GM23338 (cell line): ENCODE measurements around the gene SIRT6. TPM values are rescaled to one million over a fixed set of nuclear protein-coding genes. Genes with fewer than 3 reads are reported as not detected.

ENCODE experiments used
- ATAC-seq: fragments of 200-7000 bp; cut with Tn5 transposase; 3 replicates; pipeline ENCODE4 v1.9.1; 2020
- DNase-seq: peaks from one replicate; pipeline ENCODE4 v3.0.0-alpha.2; 2015; ENCODE audit warnings: low spot score
- H2AFZ ChIP-seq: fragments of 200-600 bp; sonication (generic); 2 replicates; pipeline ENCODE4 v1.8.0; 2016; ENCODE audit warnings: antibody characterized with exemption, mild to moderate bottlenecking, moderate library complexity
- H3F3A ChIP-seq: fragments of 200-600 bp; sonication (generic); replicated peaks from 2 replicates; pipeline ENCODE4 v1.8.0; 2017; ENCODE audit warnings: antibody characterized with exemption, mixed run types, low read depth
- H3K27ac ChIP-seq: fragments of 200-600 bp; sonication (generic); 2 replicates; pipeline ENCODE4 v1.6.1; 2016; ENCODE audit warnings: low read depth
- H3K27me3 ChIP-seq: fragments of 200-600 bp; sonication (generic); 2 replicates; pipeline ENCODE4 v1.8.0; 2016; ENCODE audit warnings: mild to moderate bottlenecking, mixed run types, moderate library complexity; ENCODE audit not compliant: insufficient read depth
- H3K36me3 ChIP-seq: fragments of 200-600 bp; sonication (generic); 2 replicates; pipeline ENCODE4 v1.8.0; 2016; ENCODE audit warnings: mild to moderate bottlenecking; ENCODE audit not compliant: insufficient read depth
- H3K4me1 ChIP-seq: fragments of 200-600 bp; sonication (generic); 2 replicates; pipeline ENCODE4 v1.8.0; 2016; ENCODE audit warnings: mild to moderate bottlenecking, moderate library complexity; ENCODE audit not compliant: insufficient read depth
- H3K4me2 ChIP-seq: fragments of 200-600 bp; sonication (generic); 2 replicates; pipeline ENCODE4 v1.7.1; 2017; ENCODE audit warnings: mixed run types
- H3K4me3 ChIP-seq: fragments of 200-600 bp; sonication (generic); 2 replicates; pipeline ENCODE4 v1.6.1; 2016; ENCODE audit warnings: mixed run types
- H3K79me2 ChIP-seq: fragments of 200-600 bp; sonication (generic); replicated peaks from 2 replicates; pipeline ENCODE4 v1.8.0; 2017; ENCODE audit warnings: mild to moderate bottlenecking; ENCODE audit not compliant: insufficient read depth
- H3K9me2 ChIP-seq: fragments of 200-600 bp; sonication (generic); 2 replicates; pipeline ENCODE4 v1.8.0; 2017; ENCODE audit not compliant: insufficient read depth
- H4K20me1 ChIP-seq: fragments of 200-600 bp; sonication (generic); replicated peaks from 2 replicates; pipeline ENCODE4 v1.8.0; 2017; ENCODE audit warnings: mild to moderate bottlenecking; ENCODE audit not compliant: insufficient read depth
- H3K27ac Mint-ChIP-seq: 2 replicates; pipeline ENCODE4 v1.8.0; 2020; ENCODE audit warnings: inconsistent platforms, mild to moderate bottlenecking, moderate library complexity, mixed read lengths
- H3K27me3 Mint-ChIP-seq: 3 replicates; pipeline ENCODE4 v1.8.0; 2022; ENCODE audit warnings: low read depth, mild to moderate bottlenecking, moderate library complexity, mixed read lengths, inconsistent platforms; ENCODE audit not compliant: insufficient read depth, poor library complexity
- H3K36me3 Mint-ChIP-seq: 3 replicates; pipeline ENCODE4 v1.8.0; 2021; ENCODE audit warnings: low read depth, mild to moderate bottlenecking, inconsistent platforms, moderate library complexity, mixed read lengths
- H3K4me1 Mint-ChIP-seq: 3 replicates; pipeline ENCODE4 v1.8.0; 2020; ENCODE audit warnings: mild to moderate bottlenecking, inconsistent platforms, mixed read lengths
- H3K4me3 Mint-ChIP-seq: 3 replicates; pipeline ENCODE4 v1.8.0; 2021; ENCODE audit warnings: moderate library complexity, mild to moderate bottlenecking, inconsistent platforms, mixed read lengths
- H3K9me3 Mint-ChIP-seq: 3 replicates; pipeline ENCODE4 v1.8.0; 2020; ENCODE audit warnings: moderate library complexity, mild to moderate bottlenecking, inconsistent platforms, mixed read lengths
- CREB1 ChIP-seq: fragments of 250-450 bp; sonication (Bioruptor Pico); IDR thresholded peaks from 2 replicates; pipeline ENCODE4 v1.5.0; 2020; ENCODE audit warnings: low read depth, mild to moderate bottlenecking, moderate library complexity
- EZH2 ChIP-seq: fragments of 200-600 bp; sonication (generic); IDR thresholded peaks from one replicate; pipeline ENCODE4 v1.8.0; 2017; ENCODE audit warnings: antibody characterized with exemption, mild to moderate bottlenecking, low read depth; ENCODE audit not compliant: unreplicated experiment
- EZH2phosphoT487 ChIP-seq: fragments of 200-600 bp; sonication (generic); IDR thresholded peaks from one replicate; pipeline ENCODE4 v1.8.1; 2018; ENCODE audit warnings: antibody characterized with exemption; ENCODE audit not compliant: unreplicated experiment
- JUNB ChIP-seq: IDR thresholded peaks from one replicate; pipeline ENCODE4 v1.6.1; 2016; ENCODE audit warnings: antibody characterized with exemption; ENCODE audit not compliant: unreplicated experiment
- NANOG ChIP-seq: IDR thresholded peaks from 2 replicates; pipeline ENCODE4 v1.6.1; 2016; ENCODE audit warnings: antibody characterized with exemption, borderline replicate concordance
- POLR2AphosphoS5 ChIP-seq: IDR thresholded peaks from 2 replicates; pipeline ENCODE4 v1.6.1; 2016; ENCODE audit warnings: antibody characterized with exemption, low read depth
- STAT1 ChIP-seq: IDR thresholded peaks from one replicate; pipeline ENCODE4 v1.6.1; 2016; ENCODE audit warnings: antibody characterized with exemption; ENCODE audit not compliant: unreplicated experiment
- ZNF114 ChIP-seq: fragments of 250-450 bp; sonication (Bioruptor Pico); IDR thresholded peaks from 2 replicates; pipeline ENCODE4 v1.5.0; 2020; ENCODE audit warnings: mild to moderate bottlenecking, moderate library complexity
- ZNF331 ChIP-seq: fragments of 250-450 bp; sonication (Bioruptor Pico); IDR thresholded peaks from 2 replicates; pipeline ENCODE4 v1.5.0; 2020; ENCODE audit warnings: low read depth, mild to moderate bottlenecking, moderate library complexity
- polyA plus RNA-seq: library from polyadenylated mRNA; unstranded; fragments of >200 nt; fragmentation: Nextera tagmentation; extraction: Ambion mirVana; gene quantifications from 2 replicates; pipeline ENCODE4 v1.2.1, GENCODE V29; 2016
- total RNA-seq: library from RNA; depleted of rRNA; stranded (reverse); fragments of >200 nt; shearing (Covaris generic); gene quantifications from 2 replicates; pipeline ENCODE4 v1.2.3, GENCODE V29; 2014
- TF ChIP-seq, protein P1 (sequence below): IDR thresholded peaks from 2 replicates; pipeline ENCODE4 v1.6.1; 2016; ENCODE audit warnings: antibody characterized with exemption
- TF ChIP-seq, protein P2 (sequence below), 2 experiments: fragments of 200-600 bp in 1 of 2; sonication (generic) in 1 of 2; conservative IDR thresholded peaks; 2 replicates each; pipeline versions ENCODE4 v1.5.1 to v1.6.1; 2016 to 2017; ENCODE audit warnings: antibody characterized with exemption in 2 of 2, low read depth in 2 of 2, mild to moderate bottlenecking in 2 of 2, moderate library complexity in 1 of 2
- TF ChIP-seq, protein P3 (sequence below): IDR thresholded peaks from one replicate; pipeline ENCODE4 v1.6.1; 2018; ENCODE audit warnings: antibody characterized with exemption; ENCODE audit not compliant: unreplicated experiment
- TF ChIP-seq, protein P4 (sequence below): fragments of 250-450 bp; sonication (Bioruptor Pico); IDR thresholded peaks from 2 replicates; pipeline ENCODE4 v1.5.0; 2020; ENCODE audit warnings: mild to moderate bottlenecking, moderate library complexity

The SIRT6 gene
- total and polyA plus RNA-seq, 2 experiments from 2014 or later: 18.9 to 26.7 TPM

DNA sequence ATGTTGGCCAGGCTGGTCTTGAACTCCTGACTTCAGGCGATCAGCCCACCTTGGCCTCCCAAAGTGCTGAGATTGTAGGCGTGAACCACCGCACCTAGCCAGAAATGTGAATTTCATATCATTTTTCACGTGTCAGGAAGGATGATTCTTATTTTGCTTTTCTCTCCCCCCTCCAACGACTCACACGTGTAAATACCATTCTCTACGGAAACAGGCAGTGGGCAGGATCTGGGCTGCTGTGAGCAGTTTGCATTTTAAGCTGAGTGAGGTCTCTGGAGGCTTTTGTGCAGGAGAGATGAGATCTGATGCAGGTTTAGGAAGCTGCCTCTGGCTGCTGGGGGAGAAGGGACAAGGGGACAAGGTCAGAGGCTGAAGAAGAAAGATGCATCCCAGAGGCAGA is 12.0 kb upstream of the SIRT6 start:
- no peak for ATAC-seq
- peaks cover 6% of the 10 kb centered on the region; the same call in 1 of the 2 replicates for H3K27me3 ChIP-seq
- H3K4me1 Mint-ChIP-seq: peaks cover 23% of the 10 kb centered on the region
- no peak for TF ChIP-seq EZH2phosphoT487
- TF ChIP-seq, protein P1, sequence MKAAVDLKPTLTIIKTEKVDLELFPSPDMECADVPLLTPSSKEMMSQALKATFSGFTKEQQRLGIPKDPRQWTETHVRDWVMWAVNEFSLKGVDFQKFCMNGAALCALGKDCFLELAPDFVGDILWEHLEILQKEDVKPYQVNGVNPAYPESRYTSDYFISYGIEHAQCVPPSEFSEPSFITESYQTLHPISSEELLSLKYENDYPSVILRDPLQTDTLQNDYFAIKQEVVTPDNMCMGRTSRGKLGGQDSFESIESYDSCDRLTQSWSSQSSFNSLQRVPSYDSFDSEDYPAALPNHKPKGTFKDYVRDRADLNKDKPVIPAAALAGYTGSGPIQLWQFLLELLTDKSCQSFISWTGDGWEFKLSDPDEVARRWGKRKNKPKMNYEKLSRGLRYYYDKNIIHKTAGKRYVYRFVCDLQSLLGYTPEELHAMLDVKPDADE: no peak
- no peak for TF ChIP-seq JUNB
- TF ChIP-seq POLR2AphosphoS5: no peak
- TF ChIP-seq STAT1: no peak
- TF ChIP-seq ZNF331 (CRISPR knock-in tag): no peak
- TF ChIP-seq, protein P2, sequence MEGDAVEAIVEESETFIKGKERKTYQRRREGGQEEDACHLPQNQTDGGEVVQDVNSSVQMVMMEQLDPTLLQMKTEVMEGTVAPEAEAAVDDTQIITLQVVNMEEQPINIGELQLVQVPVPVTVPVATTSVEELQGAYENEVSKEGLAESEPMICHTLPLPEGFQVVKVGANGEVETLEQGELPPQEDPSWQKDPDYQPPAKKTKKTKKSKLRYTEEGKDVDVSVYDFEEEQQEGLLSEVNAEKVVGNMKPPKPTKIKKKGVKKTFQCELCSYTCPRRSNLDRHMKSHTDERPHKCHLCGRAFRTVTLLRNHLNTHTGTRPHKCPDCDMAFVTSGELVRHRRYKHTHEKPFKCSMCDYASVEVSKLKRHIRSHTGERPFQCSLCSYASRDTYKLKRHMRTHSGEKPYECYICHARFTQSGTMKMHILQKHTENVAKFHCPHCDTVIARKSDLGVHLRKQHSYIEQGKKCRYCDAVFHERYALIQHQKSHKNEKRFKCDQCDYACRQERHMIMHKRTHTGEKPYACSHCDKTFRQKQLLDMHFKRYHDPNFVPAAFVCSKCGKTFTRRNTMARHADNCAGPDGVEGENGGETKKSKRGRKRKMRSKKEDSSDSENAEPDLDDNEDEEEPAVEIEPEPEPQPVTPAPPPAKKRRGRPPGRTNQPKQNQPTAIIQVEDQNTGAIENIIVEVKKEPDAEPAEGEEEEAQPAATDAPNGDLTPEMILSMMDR (conservative IDR thresholded peaks at IDR 0.05; ENCODE audit: low read depth in 2 of 2): no peak
- TF ChIP-seq, protein P3, sequence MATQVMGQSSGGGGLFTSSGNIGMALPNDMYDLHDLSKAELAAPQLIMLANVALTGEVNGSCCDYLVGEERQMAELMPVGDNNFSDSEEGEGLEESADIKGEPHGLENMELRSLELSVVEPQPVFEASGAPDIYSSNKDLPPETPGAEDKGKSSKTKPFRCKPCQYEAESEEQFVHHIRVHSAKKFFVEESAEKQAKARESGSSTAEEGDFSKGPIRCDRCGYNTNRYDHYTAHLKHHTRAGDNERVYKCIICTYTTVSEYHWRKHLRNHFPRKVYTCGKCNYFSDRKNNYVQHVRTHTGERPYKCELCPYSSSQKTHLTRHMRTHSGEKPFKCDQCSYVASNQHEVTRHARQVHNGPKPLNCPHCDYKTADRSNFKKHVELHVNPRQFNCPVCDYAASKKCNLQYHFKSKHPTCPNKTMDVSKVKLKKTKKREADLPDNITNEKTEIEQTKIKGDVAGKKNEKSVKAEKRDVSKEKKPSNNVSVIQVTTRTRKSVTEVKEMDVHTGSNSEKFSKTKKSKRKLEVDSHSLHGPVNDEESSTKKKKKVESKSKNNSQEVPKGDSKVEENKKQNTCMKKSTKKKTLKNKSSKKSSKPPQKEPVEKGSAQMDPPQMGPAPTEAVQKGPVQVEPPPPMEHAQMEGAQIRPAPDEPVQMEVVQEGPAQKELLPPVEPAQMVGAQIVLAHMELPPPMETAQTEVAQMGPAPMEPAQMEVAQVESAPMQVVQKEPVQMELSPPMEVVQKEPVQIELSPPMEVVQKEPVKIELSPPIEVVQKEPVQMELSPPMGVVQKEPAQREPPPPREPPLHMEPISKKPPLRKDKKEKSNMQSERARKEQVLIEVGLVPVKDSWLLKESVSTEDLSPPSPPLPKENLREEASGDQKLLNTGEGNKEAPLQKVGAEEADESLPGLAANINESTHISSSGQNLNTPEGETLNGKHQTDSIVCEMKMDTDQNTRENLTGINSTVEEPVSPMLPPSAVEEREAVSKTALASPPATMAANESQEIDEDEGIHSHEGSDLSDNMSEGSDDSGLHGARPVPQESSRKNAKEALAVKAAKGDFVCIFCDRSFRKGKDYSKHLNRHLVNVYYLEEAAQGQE: no peak
- TF ChIP-seq EZH2: no peak
- no peak for TF ChIP-seq ZNF114 (CRISPR knock-in tag)
- TF ChIP-seq NANOG: no peak
- TF ChIP-seq, protein P4, sequence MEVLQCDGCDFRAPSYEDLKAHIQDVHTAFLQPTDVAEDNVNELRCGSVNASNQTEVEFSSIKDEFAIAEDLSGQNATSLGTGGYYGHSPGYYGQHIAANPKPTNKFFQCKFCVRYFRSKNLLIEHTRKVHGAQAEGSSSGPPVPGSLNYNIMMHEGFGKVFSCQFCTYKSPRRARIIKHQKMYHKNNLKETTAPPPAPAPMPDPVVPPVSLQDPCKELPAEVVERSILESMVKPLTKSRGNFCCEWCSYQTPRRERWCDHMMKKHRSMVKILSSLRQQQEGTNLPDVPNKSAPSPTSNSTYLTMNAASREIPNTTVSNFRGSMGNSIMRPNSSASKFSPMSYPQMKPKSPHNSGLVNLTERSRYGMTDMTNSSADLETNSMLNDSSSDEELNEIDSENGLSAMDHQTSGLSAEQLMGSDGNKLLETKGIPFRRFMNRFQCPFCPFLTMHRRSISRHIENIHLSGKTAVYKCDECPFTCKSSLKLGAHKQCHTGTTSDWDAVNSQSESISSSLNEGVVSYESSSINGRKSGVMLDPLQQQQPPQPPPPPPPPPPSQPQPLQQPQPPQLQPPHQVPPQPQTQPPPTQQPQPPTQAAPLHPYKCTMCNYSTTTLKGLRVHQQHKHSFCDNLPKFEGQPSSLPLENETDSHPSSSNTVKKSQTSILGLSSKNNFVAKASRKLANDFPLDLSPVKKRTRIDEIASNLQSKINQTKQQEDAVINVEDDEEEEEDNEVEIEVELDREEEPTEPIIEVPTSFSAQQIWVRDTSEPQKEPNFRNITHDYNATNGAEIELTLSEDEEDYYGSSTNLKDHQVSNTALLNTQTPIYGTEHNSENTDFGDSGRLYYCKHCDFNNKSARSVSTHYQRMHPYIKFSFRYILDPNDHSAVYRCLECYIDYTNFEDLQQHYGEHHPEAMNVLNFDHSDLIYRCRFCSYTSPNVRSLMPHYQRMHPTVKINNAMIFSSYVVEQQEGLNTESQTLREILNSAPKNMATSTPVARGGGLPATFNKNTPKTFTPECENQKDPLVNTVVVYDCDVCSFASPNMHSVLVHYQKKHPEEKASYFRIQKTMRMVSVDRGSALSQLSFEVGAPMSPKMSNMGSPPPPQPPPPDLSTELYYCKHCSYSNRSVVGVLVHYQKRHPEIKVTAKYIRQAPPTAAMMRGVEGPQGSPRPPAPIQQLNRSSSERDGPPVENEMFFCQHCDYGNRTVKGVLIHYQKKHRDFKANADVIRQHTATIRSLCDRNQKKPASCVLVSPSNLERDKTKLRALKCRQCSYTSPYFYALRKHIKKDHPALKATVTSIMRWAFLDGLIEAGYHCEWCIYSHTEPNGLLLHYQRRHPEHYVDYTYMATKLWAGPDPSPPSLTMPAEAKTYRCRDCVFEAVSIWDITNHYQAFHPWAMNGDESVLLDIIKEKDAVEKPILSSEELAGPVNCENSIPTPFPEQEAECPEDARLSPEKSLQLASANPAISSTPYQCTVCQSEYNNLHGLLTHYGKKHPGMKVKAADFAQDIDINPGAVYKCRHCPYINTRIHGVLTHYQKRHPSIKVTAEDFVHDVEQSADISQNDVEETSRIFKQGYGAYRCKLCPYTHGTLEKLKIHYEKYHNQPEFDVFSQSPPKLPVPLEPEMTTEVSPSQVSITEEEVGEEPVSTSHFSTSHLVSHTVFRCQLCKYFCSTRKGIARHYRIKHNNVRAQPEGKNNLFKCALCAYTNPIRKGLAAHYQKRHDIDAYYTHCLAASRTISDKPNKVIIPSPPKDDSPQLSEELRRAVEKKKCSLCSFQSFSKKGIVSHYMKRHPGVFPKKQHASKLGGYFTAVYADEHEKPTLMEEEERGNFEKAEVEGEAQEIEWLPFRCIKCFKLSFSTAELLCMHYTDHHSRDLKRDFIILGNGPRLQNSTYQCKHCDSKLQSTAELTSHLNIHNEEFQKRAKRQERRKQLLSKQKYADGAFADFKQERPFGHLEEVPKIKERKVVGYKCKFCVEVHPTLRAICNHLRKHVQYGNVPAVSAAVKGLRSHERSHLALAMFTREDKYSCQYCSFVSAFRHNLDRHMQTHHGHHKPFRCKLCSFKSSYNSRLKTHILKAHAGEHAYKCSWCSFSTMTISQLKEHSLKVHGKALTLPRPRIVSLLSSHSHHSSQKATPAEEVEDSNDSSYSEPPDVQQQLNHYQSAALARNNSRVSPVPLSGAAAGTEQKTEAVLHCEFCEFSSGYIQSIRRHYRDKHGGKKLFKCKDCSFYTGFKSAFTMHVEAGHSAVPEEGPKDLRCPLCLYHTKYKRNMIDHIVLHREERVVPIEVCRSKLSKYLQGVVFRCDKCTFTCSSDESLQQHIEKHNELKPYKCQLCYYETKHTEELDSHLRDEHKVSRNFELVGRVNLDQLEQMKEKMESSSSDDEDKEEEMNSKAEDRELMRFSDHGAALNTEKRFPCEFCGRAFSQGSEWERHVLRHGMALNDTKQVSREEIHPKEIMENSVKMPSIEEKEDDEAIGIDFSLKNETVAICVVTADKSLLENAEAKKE (CRISPR knock-in tag): no peak
- no peak for TF ChIP-seq CREB1
- H3K9me3 Mint-ChIP-seq: peaks cover 11% of the 10 kb centered on the region
- H4K20me1 ChIP-seq: no peaks in the 10 kb centered on the region
- peaks cover 14% of the 10 kb centered on the region for H3F3A ChIP-seq
- H3K27ac ChIP-seq: no peak overlapping the region
- H3K27me3 Mint-ChIP-seq: peaks cover 21% of the 10 kb centered on the region
- H3K36me3 Mint-ChIP-seq: peaks cover 8% of the 10 kb centered on the region; the same call in 1 of the 3 replicates
- H3K4me2 ChIP-seq: no peak overlapping the region
- no peaks in the 10 kb centered on the region for H3K36me3 ChIP-seq
- H3K9me2 ChIP-seq: peaks cover 5% of the 10 kb centered on the region
- no peak overlapping the region; the same call in 1 of the 2 replicates for H2AFZ ChIP-seq
- peaks cover 3% of the 10 kb centered on the region; the same call in 1 of the 2 replicates for H3K4me1 ChIP-seq
- 0 out of 2 replicates have a peak overlapping the region, but pooled peaks have one; percentile 13 for H3K27ac Mint-ChIP-seq
- no peak overlapping the region for H3K4me3 Mint-ChIP-seq
- H3K4me3 ChIP-seq: no peak overlapping the region
- no peak for DNase-seq
- H3K79me2 ChIP-seq: no peaks in the 10 kb centered on the region
